ENCODE measurements around the gene POP4. TPM values are rescaled to one million over a fixed set of nuclear protein-coding genes. Genes with fewer than 3 reads are reported as not detected.
A peak's percentile ranks its signal among the peaks of the same experiment; 100 is the strongest.

POP4 gene
- total and polyA plus RNA-seq, 2 donors from 2014 or later, result 60.5 to 87.9 TPM

- no peak overlapping the region for H3K4me3 ChIP-seq (ENCODE audit: low read length in 3 of 3)
- H3K9ac ChIP-seq (ENCODE audit: low read length in 3 of 3), result peak overlapping the region in 1 of 3 donors; percentile 15
- peak overlapping the region in 1 of 2 donors; percentile 73 for H3K27ac ChIP-seq (ENCODE audit: low read depth in 2 of 2, low read length in 2 of 2)
- DNase-seq (peak in 4 of 5 donors; percentile 28 to 91 (median 48)), FAIRE-seq (no peak)
- peaks cover 0 to 25% (median 3%) of the 10 kb centered on the region in 3 donors for H3K4me1 ChIP-seq (ENCODE audit: control insufficient read depth in 2 of 3, insufficient read depth in 2 of 3, low read depth in 1 of 3, low read length in 3 of 3)
- no peaks in the 10 kb centered on the region for H3K9me3 ChIP-seq (ENCODE audit: control insufficient read depth in 2 of 3, insufficient read depth in 1 of 3, low read length in 3 of 3)
- no peak for TF ChIP-seq CTCF (IDR thresholded peaks at IDR 0.05; ENCODE audit: borderline replicate concordance, extremely low read depth, insufficient read depth)
- intact Hi-C loops (cut with DNase I), result no loop called here
- H3K27me3 ChIP-seq (ENCODE audit: control insufficient read depth, insufficient read depth, low read length), result no peaks in the 10 kb centered on the region
- no peaks in the 10 kb centered on the region for H3K36me3 ChIP-seq (ENCODE audit: control insufficient read depth in 2 of 3, insufficient read depth in 3 of 3, low read length in 3 of 3)
These were observed 56.7 kb downstream of the POP4 start for GRCh38 chr19:29662604-29663404.

- intact Hi-C loops (cut with DNase I), result no loop called here
- Histone ChIP-seq H3K4me3 (ENCODE audit: low read length in 3 of 3) (no peak overlapping the region), H3K4me1 (ENCODE audit: control insufficient read depth in 2 of 3, insufficient read depth in 2 of 3, low read depth in 1 of 3, low read length in 3 of 3) (peaks cover 0 to 25% (median 3%) of the 10 kb centered on the region in 3 donors), H3K9me3 (ENCODE audit: control insufficient read depth in 2 of 3, insufficient read depth in 1 of 3, low read length in 3 of 3) (no peaks in the 10 kb centered on the region), H3K9ac (ENCODE audit: low read length in 3 of 3) (no peak overlapping the region), H3K27ac (ENCODE audit: low read depth in 2 of 2, low read length in 2 of 2) (no peak overlapping the region), H3K27me3 (ENCODE audit: control insufficient read depth, insufficient read depth, low read length) (no peaks in the 10 kb centered on the region), H3K36me3 (ENCODE audit: control insufficient read depth in 2 of 3, insufficient read depth in 3 of 3, low read length in 3 of 3) (no peaks in the 10 kb centered on the region)
- no peak for TF ChIP-seq CTCF (IDR thresholded peaks at IDR 0.05; ENCODE audit: borderline replicate concordance, extremely low read depth, insufficient read depth)
- no peak for FAIRE-seq
- DNase-seq, result peak in 1 of 5 donors; percentile 68
These were observed 58.0 kb downstream of the POP4 start for GRCh38 chr19:29663861-29664752.

- Histone ChIP-seq H3K36me3 (ENCODE audit: control insufficient read depth in 2 of 3, insufficient read depth in 3 of 3, low read length in 3 of 3) (no peaks in the 10 kb centered on the region), H3K9ac (ENCODE audit: low read length in 3 of 3) (peak overlapping the region in 1 of 3 donors; percentile 41), H3K9me3 (ENCODE audit: control insufficient read depth in 2 of 3, insufficient read depth in 1 of 3, low read length in 3 of 3) (no peaks in the 10 kb centered on the region), H3K27me3 (ENCODE audit: control insufficient read depth, insufficient read depth, low read length) (no peaks in the 10 kb centered on the region), H3K27ac (ENCODE audit: low read depth in 2 of 2, low read length in 2 of 2) (no peak overlapping the region), H3K4me3 (ENCODE audit: low read length in 3 of 3) (peak overlapping the region in 1 of 3 donors; percentile 52), H3K4me1 (ENCODE audit: control insufficient read depth in 2 of 3, insufficient read depth in 2 of 3, low read depth in 1 of 3, low read length in 3 of 3) (peaks cover 0 to 25% (median 3%) of the 10 kb centered on the region in 3 donors)
- intact Hi-C loops (cut with DNase I), result no loop called here
- peak; percentile 2 for TF ChIP-seq CTCF (IDR thresholded peaks at IDR 0.05; ENCODE audit: borderline replicate concordance, extremely low read depth, insufficient read depth)
- DNase-seq (peak in 1 of 5 donors; percentile 16), FAIRE-seq (no peak)
These were observed 58.7 kb downstream of the POP4 start for GRCh38 chr19:29664753-29665214.

Measured in kidney (tissue), 14 donors.